HG03103 (cell line): ENCODE measurements around the gene PPP3R1.
A peak's percentile ranks its signal among the peaks of the same experiment; 100 is the strongest.

Experiments
- ATAC-seq: cut with Tn5 transposase; IDR thresholded peaks from one replicate; pipeline ENCODE4 v1.9.1; 2021; ENCODE audit warnings: low read depth; ENCODE audit not compliant: unreplicated experiment

Gene PPP3R1

DNA sequence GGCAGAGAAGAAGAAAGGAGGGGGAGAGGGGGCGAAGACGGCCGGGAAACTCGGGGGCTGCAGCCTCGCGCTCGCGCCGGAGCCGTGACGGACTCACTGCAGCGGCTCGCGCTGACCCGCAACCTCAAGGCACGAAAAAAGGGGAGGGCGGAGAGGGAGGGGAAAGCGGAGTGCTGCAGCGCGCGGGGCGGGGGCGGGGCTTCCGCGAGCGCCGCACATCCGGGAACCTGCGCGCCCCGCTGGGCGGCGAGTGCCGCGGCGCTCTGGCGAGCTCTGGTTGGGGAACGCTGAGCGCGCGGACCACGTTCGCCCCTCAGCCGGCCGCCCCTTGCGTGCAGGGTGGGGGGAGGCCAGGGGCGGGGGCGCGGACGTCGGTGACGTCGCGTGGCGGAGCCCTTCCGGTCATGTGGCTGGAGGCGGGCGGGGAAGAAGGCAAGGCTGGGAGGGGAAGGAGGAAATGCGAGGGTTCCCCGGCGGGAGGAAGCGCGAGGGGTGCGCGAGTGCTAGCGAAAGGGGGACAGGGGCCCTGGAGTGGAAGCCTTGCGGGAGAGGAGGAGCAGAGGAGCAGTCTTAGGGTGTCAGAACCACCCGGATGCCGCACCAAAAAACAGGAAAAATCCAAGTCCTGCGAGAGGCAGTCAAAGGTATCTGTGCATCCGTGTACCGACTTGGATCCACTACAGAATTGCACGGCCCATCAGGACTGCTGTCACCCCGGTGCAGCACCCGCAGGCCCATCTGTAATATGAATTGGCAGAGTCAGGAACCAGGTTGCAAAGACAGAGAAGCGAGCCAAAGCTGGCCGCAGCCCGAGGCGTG is at the start of gene PPP3R1:
TSS of gene PPP3R1 (minus strand) at position 133 of the 819 bp plus-strand sequence. CDS start 405 bp downstream, outside the sequence.
- peak; percentile 72 for ATAC-seq

- no peak for ATAC-seq
Measured at GRCh38 chr2:68295516-68295915, 43.2 kb upstream of the PPP3R1 start.

- no peak for ATAC-seq
Measured at GRCh38 chr2:68294913-68295312, 42.6 kb upstream of the PPP3R1 start.

DNA sequence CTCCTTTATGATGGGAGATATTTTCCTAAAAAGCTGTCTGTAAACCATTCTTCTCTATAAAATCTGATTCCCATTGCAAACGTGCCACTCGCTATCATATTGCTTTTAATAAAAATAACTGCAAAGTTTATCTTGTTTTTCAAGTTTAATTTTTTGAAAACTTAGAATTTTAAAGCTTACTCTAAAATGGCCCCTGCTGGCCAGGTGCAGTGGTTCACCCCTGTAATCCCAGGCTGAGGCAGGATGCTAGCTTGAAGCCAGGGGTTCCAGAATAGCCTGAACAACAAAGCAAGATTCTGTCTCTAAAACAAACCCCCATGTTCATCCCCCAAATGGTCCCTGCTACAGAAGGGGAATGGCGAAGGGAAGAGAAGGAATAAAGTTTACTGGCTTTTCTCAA is 41.9 kb upstream of the PPP3R1 start:
- no peak for ATAC-seq

DNA sequence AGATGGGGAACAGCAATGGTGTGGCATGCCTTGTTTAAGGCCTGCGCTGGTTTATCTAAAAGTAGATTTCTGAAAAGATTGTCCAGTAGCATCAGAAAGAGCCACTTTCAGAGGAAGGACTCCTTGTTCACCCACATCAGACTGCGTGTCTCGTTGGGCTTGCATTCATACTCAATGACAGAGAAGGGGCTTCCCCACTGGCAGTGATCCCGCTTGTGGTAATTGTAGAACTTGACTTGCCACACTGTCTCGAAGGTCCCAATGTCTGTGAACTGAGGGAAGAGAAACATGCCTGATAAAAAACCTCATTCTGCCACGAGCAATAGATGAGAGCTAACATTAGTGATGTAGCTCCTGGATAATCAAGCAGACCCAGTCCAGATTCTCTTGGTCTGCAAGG is 41.4 kb upstream of the PPP3R1 start:
- ATAC-seq, result no peak

DNA sequence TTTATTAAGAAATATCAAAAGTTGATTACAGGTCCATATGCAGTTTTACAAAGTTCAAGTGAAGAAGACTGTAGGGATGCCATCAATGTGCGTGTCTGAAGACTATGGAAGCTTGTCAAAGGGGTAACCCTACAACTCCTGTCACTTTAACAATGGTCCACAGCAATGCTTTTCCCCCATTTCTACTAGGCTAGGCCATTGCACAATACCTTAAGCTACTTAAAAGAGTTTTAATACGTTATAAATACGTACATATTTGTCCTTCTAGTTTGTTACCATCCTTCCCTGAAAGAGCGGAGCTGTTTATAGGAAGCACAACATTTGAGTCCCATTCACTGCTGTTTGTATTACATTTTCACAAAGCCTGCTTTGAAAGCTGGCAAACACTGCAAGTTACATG is 40.7 kb upstream of the PPP3R1 start:
- no peak for ATAC-seq

- ATAC-seq, result peak; percentile 53
Measured at GRCh38 chr2:68292108-68292710, 39.9 kb upstream of the PPP3R1 start.

DNA sequence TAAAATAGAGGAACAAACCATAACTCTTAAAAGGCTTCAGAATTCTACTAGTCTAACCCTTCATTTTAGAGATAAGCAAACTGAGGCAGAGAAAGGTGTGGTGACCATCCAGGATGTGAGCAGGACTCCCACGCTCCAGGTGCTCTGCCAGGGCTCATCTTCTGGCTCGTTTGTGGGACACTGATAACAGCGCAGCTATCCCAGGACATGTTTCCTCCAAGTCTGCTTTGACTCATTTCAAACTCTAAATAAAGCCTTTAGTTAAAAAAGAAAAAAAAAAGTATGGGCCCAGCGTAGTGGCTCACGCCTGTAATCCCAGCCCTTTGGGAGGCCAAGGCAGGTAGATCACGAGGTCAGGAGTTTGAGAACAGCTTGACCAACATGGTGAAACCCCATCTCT is 39.0 kb upstream of the PPP3R1 start:
- ATAC-seq, result no peak

DNA sequence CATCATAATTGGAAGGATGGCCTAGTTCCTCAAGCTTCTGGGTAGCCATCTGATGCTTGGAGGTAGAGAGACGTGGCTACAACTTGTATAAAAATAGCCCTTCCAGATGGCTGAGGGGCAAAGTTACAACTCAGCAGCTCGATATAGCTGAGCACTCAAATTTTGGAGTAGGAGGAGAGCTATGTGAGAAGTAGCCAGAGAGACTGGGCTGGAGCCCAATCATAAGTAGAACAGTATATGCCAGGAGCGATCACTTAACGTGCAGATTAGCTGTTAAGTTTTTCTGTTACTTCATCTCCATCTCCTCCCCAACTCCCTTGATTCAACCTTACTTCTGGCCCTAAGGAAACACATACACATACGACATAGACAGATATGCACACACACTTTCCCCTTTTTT is 38.6 kb upstream of the PPP3R1 start:
- ATAC-seq, result no peak

- ATAC-seq, result no peak
Measured at GRCh38 chr2:68287580-68288441, 35.5 kb upstream of the PPP3R1 start.

- no peak for ATAC-seq
Measured at GRCh38 chr2:68284896-68285295, 32.6 kb upstream of the PPP3R1 start.

GRCh38 chr2:68283419-68283812 is 31.1 kb upstream of the PPP3R1 start:
- ATAC-seq, result no peak

DNA sequence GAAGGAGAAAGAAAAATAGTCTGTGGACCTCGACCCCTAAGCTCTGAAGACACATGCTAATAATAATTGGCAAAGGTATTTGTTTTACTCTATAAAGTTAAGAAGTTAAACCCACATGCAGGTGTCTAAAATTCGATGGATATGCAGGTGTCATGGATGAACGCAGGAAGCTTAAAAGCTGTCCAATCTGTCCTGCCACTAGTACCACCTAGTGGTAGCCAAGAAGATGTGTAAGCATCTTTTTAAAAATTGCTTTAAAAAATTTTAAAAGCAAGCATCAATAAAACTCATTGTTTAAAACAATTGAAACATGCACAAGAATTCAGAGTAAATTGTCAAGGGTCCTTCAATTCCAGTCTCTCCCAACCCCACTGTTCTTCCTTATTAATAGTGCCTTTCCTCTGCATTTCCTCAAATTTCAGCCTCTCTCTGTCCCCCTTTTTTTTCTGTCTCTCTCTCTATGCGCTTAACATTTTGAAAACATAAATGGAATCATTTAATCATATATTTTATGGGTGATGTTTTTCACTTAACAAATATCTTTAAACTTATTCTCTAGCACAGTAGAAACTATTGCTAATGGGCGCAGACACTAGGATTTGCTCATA is 30.6 kb upstream of the PPP3R1 start:
- no peak for ATAC-seq

DNA sequence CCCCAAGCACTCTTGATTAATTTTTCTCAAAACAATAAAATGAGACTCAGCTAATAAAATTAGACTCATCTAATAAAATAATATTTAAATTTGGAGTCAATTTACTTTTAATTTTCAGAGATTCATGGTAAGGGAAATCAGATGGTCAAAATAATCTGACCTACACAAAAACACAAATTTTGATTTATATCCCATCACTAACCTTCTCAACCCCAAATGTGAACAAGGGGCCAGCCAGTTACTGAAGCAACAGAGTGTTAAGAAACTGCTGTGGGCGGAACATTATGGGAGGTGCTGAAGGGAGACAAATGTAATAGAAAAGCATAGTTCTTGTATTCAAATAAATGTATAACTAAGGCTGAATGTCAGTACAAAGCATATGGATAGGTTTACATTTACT is 28.5 kb upstream of the PPP3R1 start:
- no peak for ATAC-seq

GRCh38 chr2:68280348-68280747 is 28.0 kb upstream of the PPP3R1 start:
- ATAC-seq, result no peak

DNA sequence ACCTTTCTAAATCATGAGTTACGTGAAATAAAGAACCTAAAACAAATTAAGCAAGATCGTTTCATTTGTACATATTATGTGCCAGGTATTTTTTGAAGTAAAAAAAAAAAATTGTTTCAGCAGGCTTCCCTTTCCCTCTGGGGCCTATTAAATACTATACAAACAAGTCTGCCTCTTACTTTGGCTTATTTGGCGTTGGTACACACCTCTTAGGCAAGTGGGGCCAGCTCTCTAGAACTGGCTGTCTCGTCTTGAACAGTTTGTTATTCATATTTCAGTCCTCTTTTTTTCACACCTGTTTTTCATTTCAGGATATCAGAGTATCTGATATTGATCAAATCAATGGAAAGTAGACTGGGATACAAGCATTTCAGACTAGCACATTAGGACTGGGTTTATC is 27.4 kb upstream of the PPP3R1 start:
- no peak for ATAC-seq

DNA sequence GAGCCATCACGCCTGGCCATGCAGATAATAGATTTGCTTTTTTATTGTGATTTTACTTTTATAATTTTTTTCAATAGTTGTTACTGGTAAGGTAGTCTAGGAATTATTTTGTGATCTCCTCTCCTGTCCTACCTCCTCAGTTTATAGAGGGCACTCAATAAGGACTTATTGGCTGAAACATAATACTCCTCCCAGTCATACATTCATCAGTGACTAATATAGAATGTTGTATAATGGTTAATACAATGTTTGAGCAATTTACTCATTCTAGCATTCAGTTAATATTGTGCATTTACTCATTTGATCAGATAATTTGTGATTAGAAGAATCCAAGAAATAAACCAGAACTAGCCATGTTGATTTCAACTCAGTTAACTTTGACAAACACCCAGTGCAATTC is 25.8 kb upstream of the PPP3R1 start:
- no peak for ATAC-seq

GRCh38 chr2:68274022-68274421 is 21.7 kb upstream of the PPP3R1 start:
- no peak for ATAC-seq

GRCh38 chr2:68272246-68272994 is 20.1 kb upstream of the PPP3R1 start:
- no peak for ATAC-seq

DNA sequence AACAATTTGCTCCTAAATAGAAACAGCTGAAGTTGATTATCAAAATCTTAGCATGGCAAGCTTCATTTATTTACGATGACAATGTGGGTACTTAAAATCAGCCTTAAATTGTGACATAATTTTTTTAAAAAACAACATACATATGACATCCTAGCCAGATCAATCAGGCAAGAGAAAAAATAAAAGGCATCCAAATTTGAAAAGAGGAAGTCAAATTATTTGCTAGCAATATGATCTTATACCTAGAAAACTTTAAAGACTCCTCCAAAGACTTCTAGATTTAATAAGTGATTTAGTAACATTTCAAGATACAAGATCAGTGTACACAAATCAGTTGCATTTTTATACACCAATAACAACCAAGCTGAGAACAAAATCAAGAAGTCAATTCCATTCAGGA is 14.3 kb upstream of the PPP3R1 start:
- no peak for ATAC-seq
